H1 (cell line): ENCODE data around the gene C1orf174. TPM values are rescaled to one million over a fixed set of nuclear protein-coding genes. Genes with fewer than 3 reads are reported as not detected.

Experiments
- CTCF ChIA-PET: fragments of 300-600 bp; sonication (Branson Sonifier 250); formaldehyde crosslinking; loops from one replicate; lab custom pipeline; 2021; ENCODE audit not compliant: partially characterized antibody; lab: Charles Lee
- POLR2A ChIA-PET: fragments of 300-600 bp; sonication (Branson Sonifier 250); formaldehyde crosslinking; loops from one replicate; lab custom pipeline; 2021; ENCODE audit warnings: inconsistent platforms; ENCODE audit not compliant: partially characterized antibody; lab: Charles Lee
- DNase-seq, 2 experiments: peaks; one replicate each; pipeline versions ENCODE4 v3.0.0 to v3.0.0-alpha.2; 2010 to 2022; ENCODE audit warnings: low spot score in 2 of 2, low read depth in 1 of 2, mixed read lengths in 1 of 2
- FAIRE-seq: peaks from 2 replicates; lab custom pipeline; 2011; peaks lifted over from hg19 to GRCh38; lab: Jason Lieb, UNC
- H2AFZ ChIP-seq: 2 replicates; pipeline ENCODE4 v1.8.1; 2012; ENCODE audit warnings: low read length, inconsistent platforms
- H2AK5ac ChIP-seq: 2 replicates; pipeline ENCODE4 v1.6.1; 2013; ENCODE audit warnings: low read depth, low read length
- H2BK120ac ChIP-seq: replicated peaks from 2 replicates; pipeline ENCODE3; 2013; ENCODE audit warnings: low read depth, low read length, inconsistent platforms
- H2BK12ac ChIP-seq: 2 replicates; pipeline ENCODE4 v1.6.1; 2013; ENCODE audit warnings: low read depth, low read length
- H2BK15ac ChIP-seq: 2 replicates; pipeline ENCODE4 v1.6.1; 2013; ENCODE audit warnings: low read length
- H2BK20ac ChIP-seq: 2 replicates; pipeline ENCODE4 v1.6.1; 2013; ENCODE audit warnings: low read length
- H2BK5ac ChIP-seq: 2 replicates; pipeline ENCODE4 v1.6.1; 2013; ENCODE audit warnings: low read depth, low read length
- H3K14ac ChIP-seq: 2 replicates; pipeline ENCODE4 v1.6.1; 2013; ENCODE audit warnings: inconsistent platforms; ENCODE audit not compliant: insufficient read length
- H3K18ac ChIP-seq: 2 replicates; pipeline ENCODE4 v1.6.1; 2013; ENCODE audit warnings: low read length; ENCODE audit errors: extremely low read depth
- H3K23ac ChIP-seq: 2 replicates; pipeline ENCODE4 v1.6.1; 2013; ENCODE audit warnings: inconsistent platforms; ENCODE audit not compliant: insufficient read length
- H3K23me2 ChIP-seq: 2 replicates; pipeline ENCODE4 v1.6.1; 2013; ENCODE audit warnings: low read depth, low read length
- H3K27ac ChIP-seq: 2 replicates; pipeline ENCODE4 v1.6.1; 2011; ENCODE audit warnings: low read depth, low read length, inconsistent platforms
- H3K27me3 ChIP-seq, 4 experiments: replicated peaks in 1 of 4; 1 replicate in 1 of 4; 2 replicates in 3 of 4; pipeline versions ENCODE4 v1.6.1 to v1.8.1; 2011 to 2013; ENCODE audit warnings: low read length in 3 of 4, mild to moderate bottlenecking in 3 of 4, inconsistent platforms in 2 of 4, mixed read lengths in 2 of 4, moderate library complexity in 1 of 4; ENCODE audit not compliant: control insufficient read depth in 3 of 4, insufficient read depth in 3 of 4; ENCODE audit errors: extremely low read depth in 1 of 4
- H3K36me3 ChIP-seq, 4 experiments: 2 replicates each; pipeline versions ENCODE4 v1.6.1 to v1.8.1; 2011 to 2013; ENCODE audit warnings: mild to moderate bottlenecking in 4 of 4, low read length in 3 of 4, moderate library complexity in 2 of 4, control low read depth in 1 of 4, inconsistent platforms in 1 of 4; ENCODE audit not compliant: insufficient read depth in 4 of 4, control insufficient read depth in 2 of 4
- H3K4ac ChIP-seq: replicated peaks from 2 replicates; pipeline ENCODE3; 2013; ENCODE audit warnings: low read length, low read depth, mixed read lengths, inconsistent platforms; ENCODE audit not compliant: insufficient read length
- H3K4me1 ChIP-seq, 4 experiments: replicated peaks in 1 of 4; 1 replicate in 1 of 4; 2 replicates in 3 of 4; pipeline versions ENCODE4 v1.6.1 to v1.8.1; 2011 to 2013; ENCODE audit warnings: low read length in 3 of 4, inconsistent platforms in 2 of 4, mixed read lengths in 1 of 4; ENCODE audit not compliant: insufficient read depth in 4 of 4, control insufficient read depth in 3 of 4
- H3K4me2 ChIP-seq, 2 experiments: 2 replicates each; pipeline versions ENCODE4 v1.6.1 to v1.8.1; 2011 to 2013; ENCODE audit warnings: low read depth in 2 of 2, low read length in 2 of 2, control low read depth in 1 of 2, inconsistent platforms in 1 of 2, mild to moderate bottlenecking in 1 of 2; ENCODE audit not compliant: insufficient read depth in 1 of 2
- H3K4me3 ChIP-seq, 4 experiments: fragments of 200-600, 300-600 bp in 1 of 4; sonication (generic), shearing (Covaris generic), sonication (Bioruptor Twin) in 1 of 4; 2 replicates each; pipeline versions ENCODE4 v1.5.1 to v1.8.1; 2011 to 2016; ENCODE audit warnings: low read length in 4 of 4, low read depth in 3 of 4, control low read depth in 2 of 4, inconsistent platforms in 2 of 4, mild to moderate bottlenecking in 2 of 4, mixed read lengths in 1 of 4, moderate library complexity in 1 of 4; ENCODE audit not compliant: insufficient read depth in 2 of 4; ENCODE audit errors: extremely low read depth in 1 of 4
- H3K56ac ChIP-seq: replicated peaks from 2 replicates; pipeline ENCODE3; 2013; ENCODE audit warnings: low read depth, mild to moderate bottlenecking, mixed read lengths, low read length, inconsistent platforms; ENCODE audit not compliant: insufficient read length
- H3K79me1 ChIP-seq: 2 replicates; pipeline ENCODE4 v1.6.1; 2013; ENCODE audit warnings: low read depth, low read length, control low read depth
- H3K79me2 ChIP-seq, 2 experiments: 2 replicates each; pipeline versions ENCODE4 v1.6.1 to v1.8.1; 2012 to 2013; ENCODE audit warnings: low read length in 2 of 2, mild to moderate bottlenecking in 2 of 2, inconsistent platforms in 1 of 2; ENCODE audit not compliant: insufficient read depth in 2 of 2, control insufficient read depth in 1 of 2
- H3K9ac ChIP-seq, 4 experiments: replicated peaks in 1 of 4; 1 replicate in 1 of 4; 2 replicates in 3 of 4; pipeline versions ENCODE4 v1.6.1 to v1.8.1; 2011 to 2013; ENCODE audit warnings: low read depth in 3 of 4, low read length in 3 of 4, control low read depth in 2 of 4, mild to moderate bottlenecking in 2 of 4, moderate library complexity in 2 of 4, inconsistent platforms in 1 of 4; ENCODE audit errors: extremely low read depth in 1 of 4
- H3K9me3 ChIP-seq, 2 experiments: 2 replicates each; pipeline versions ENCODE4 v1.6.1 to v1.8.1; 2012 to 2013; ENCODE audit warnings: mild to moderate bottlenecking in 2 of 2, moderate library complexity in 2 of 2, control low read depth in 1 of 2, inconsistent platforms in 1 of 2, low read depth in 1 of 2, low read length in 1 of 2, mixed read lengths in 1 of 2; ENCODE audit not compliant: insufficient read depth in 2 of 2
- H4K20me1 ChIP-seq, 2 experiments: replicated peaks in 1 of 2; 2 replicates each; pipeline versions ENCODE3 to v1.8.1; 2011 to 2013; ENCODE audit warnings: inconsistent platforms in 2 of 2, low read length in 2 of 2, mild to moderate bottlenecking in 1 of 2; ENCODE audit not compliant: insufficient read depth in 2 of 2, control insufficient read depth in 1 of 2
- H4K5ac ChIP-seq: 2 replicates; pipeline ENCODE4 v1.6.1; 2013; ENCODE audit warnings: low read length, low read depth, mixed read lengths, inconsistent platforms; ENCODE audit not compliant: insufficient read length
- H4K8ac ChIP-seq: 2 replicates; pipeline ENCODE4 v1.8.0; 2013; ENCODE audit warnings: mild to moderate bottlenecking, moderate library complexity, low read length, inconsistent platforms; ENCODE audit not compliant: insufficient read depth; ENCODE audit errors: extremely low read depth
- H4K91ac ChIP-seq: replicated peaks from 2 replicates; pipeline ENCODE3; 2013; ENCODE audit warnings: low read length, mixed read lengths, inconsistent platforms; ENCODE audit not compliant: insufficient read length
- ATF3 ChIP-seq: IDR thresholded peaks from 2 replicates; pipeline ENCODE4 v1.6.1; 2011; ENCODE audit warnings: low read depth, mild to moderate bottlenecking, low read length; ENCODE audit not compliant: insufficient read depth
- HDAC2 ChIP-seq, 2 experiments: fragments of 300-600 bp in 1 of 2; sonication (generic) in 1 of 2; IDR thresholded peaks; 2 replicates each; pipeline ENCODE4 v1.6.1; 2011 to 2012; ENCODE audit warnings: low read depth in 2 of 2, low read length in 2 of 2, mild to moderate bottlenecking in 2 of 2, moderate library complexity in 2 of 2, borderline replicate concordance in 1 of 2, inconsistent platforms in 1 of 2
- JUN ChIP-seq: IDR thresholded peaks from 2 replicates; pipeline ENCODE4 v1.6.1; 2011; ENCODE audit warnings: low read depth, mild to moderate bottlenecking, improper control_type of control experiment, low read length
- JUND ChIP-seq: IDR thresholded peaks from 2 replicates; pipeline ENCODE4 v1.6.1; 2011; ENCODE audit warnings: mild to moderate bottlenecking, improper control_type of control experiment, low read length
- KDM4A ChIP-seq: IDR thresholded peaks from one replicate; pipeline ENCODE4 v1.7.1; 2012; ENCODE audit warnings: low read depth, mild to moderate bottlenecking, moderate library complexity, low read length, inconsistent platforms; ENCODE audit not compliant: severe bottlenecking
- KDM5A ChIP-seq: fragments of 200-600 bp; IDR thresholded peaks from 2 replicates; pipeline ENCODE4 v1.7.1; 2012; ENCODE audit warnings: mild to moderate bottlenecking, low read length, inconsistent platforms, mixed read lengths
- POLR2A ChIP-seq, 2 experiments: IDR thresholded peaks; 1 replicate in 1 of 2; 2 replicates in 1 of 2; pipeline ENCODE4 v1.6.1; 2011; ENCODE audit warnings: low read depth in 2 of 2, low read length in 2 of 2, mild to moderate bottlenecking in 2 of 2; ENCODE audit errors: control extremely low read depth in 1 of 2
- RAD21 ChIP-seq, 2 experiments: IDR thresholded peaks in 1 of 2; conservative IDR thresholded peaks in 1 of 2; 2 replicates each; pipeline ENCODE4 v1.6.1; 2011; ENCODE audit warnings: low read depth in 2 of 2, low read length in 2 of 2, improper control_type of control experiment in 1 of 2, inconsistent platforms in 1 of 2, mild to moderate bottlenecking in 1 of 2, moderate library complexity in 1 of 2
- TAF7 ChIP-seq: optimal IDR thresholded peaks from 2 replicates; pipeline ENCODE3; 2011; ENCODE audit warnings: low read depth, mild to moderate bottlenecking, inconsistent platforms, low read length, moderate library complexity, borderline replicate concordance
- ZNF274 ChIP-seq: IDR thresholded peaks from 2 replicates; pipeline ENCODE4 v1.7.0; 2012; ENCODE audit warnings: low read length, borderline replicate concordance; ENCODE audit errors: extremely low read depth
- WGBS, 2 experiments: shearing (Covaris generic) in 1 of 2; methylation state at CpG; one replicate each; pipeline versions ENCODE4 v1.1.6 to v1.1.7; 2013 to 2015; ENCODE audit warnings: low lambda C conversion rate in 2 of 2, mixed read lengths in 2 of 2, inconsistent platforms in 1 of 2, low coverage in 1 of 2, missing lambda C conversion rate in 1 of 2; ENCODE audit not compliant: insufficient replicate concordance in 2 of 2, insufficient coverage in 1 of 2, insufficient read length in 1 of 2; ENCODE audit errors: extremely low coverage in 1 of 2, missing lambda C conversion rate in 1 of 2; 5-methylcytosine and 5-hydroxymethylcytosine counted together
- polyA plus RNA-seq, 7 experiments: library from polyadenylated mRNA; depleted of rRNA in 3 of 7; stranded (reverse) in 5 of 7; unstranded in 2 of 7; fragments of >200 nt in 5 of 7; fragments of 200-250 nt in 2 of 7; gene quantifications; 1 replicate in 5 of 7; 2 replicates in 1 of 7; 4 replicates in 1 of 7; pipeline versions ENCODE4 v1.2.1 to v1.2.3, GENCODE V29; 2011 to 2013; ENCODE audit warnings: missing spikeins in 2 of 7, mixed read lengths in 2 of 7
- total RNA-seq: library from RNA; stranded (reverse); fragmentation: NEBNext Ultra II Directional; extraction: Animal tissue kit (Norgen Biotek cat#: 25700); gene quantifications from 2 replicates; pipeline ENCODE4 v1.2.1, GENCODE V29; 2021

The C1orf174 gene
- total and polyA plus RNA-seq, 2 of the 8 experiments (the other 6 are each of a cell fraction or from before 2014, with no cell fraction given), result 28.4 to 32.4 TPM

GRCh38 chr1:3940081-3940753, 40.1 kb upstream of the C1orf174 start:
- Histone ChIP-seq H3K23ac (no peak overlapping the region), H2BK5ac (no peak overlapping the region), H3K23me2 (no peaks in the 10 kb centered on the region), H3K27ac (no peak overlapping the region), H4K91ac (no peak overlapping the region), H3K79me1 (no peaks in the 10 kb centered on the region), H3K4ac (no peak overlapping the region), H2BK20ac (no peak overlapping the region), H2BK120ac (no peak overlapping the region), H3K56ac (no peak overlapping the region), H2BK12ac (0 out of 2 replicates have a peak overlapping the region, but pooled peaks have one; percentile 17), H3K79me2 (no peaks in the 10 kb centered on the region), H3K4me3 (no peak overlapping the region), H3K4me2 (no peak overlapping the region), H3K18ac (no peak overlapping the region), H4K8ac (no peak overlapping the region; the same call in 1 of the 2 replicates), H4K5ac (no peak overlapping the region), H3K9ac (no peak overlapping the region), H3K36me3 (no peaks in the 10 kb centered on the region), H3K9me3 (peaks cover 0 to 8% of the 10 kb centered on the region in 2 experiments; a peak in 3 of 4 replicates), H2BK15ac (no peak overlapping the region), H3K14ac (no peak overlapping the region), H4K20me1 (peaks cover 0 to 2% of the 10 kb centered on the region in 2 experiments), H2AK5ac (no peak overlapping the region), H3K27me3 (no peaks in the 10 kb centered on the region; a peak in 1 of 7 replicates), H3K4me1 (peaks cover 0 to 2% (median 0%) of the 10 kb centered on the region in 4 experiments; a peak in 2 of 7 replicates), H2AFZ (no peak overlapping the region)
- POLR2A ChIA-PET, result no interaction called here
- WGBS, 2 experiments, result 85% methylated on average over 15 of the region's 15 CpGs; no CpG with 5 or more reads in 1 of the 2 experiments
- CTCF ChIA-PET, result no interaction called here
- FAIRE-seq (no peak), DNase-seq (no peak)
- no peak for TF ChIP-seq TAF7
- no peak for TF ChIP-seq ATF3
- no peak for TF ChIP-seq POLR2A (IDR thresholded peaks at IDR 0.05; ENCODE audit: control extremely low read depth in 1 of 2, low read depth in 2 of 2, low read length in 2 of 2)
- TF ChIP-seq RAD21 (IDR thresholded peaks at IDR 0.05 in 1 of 2, conservative IDR thresholded peaks at IDR 0.05 in 1 of 2; ENCODE audit: low read depth in 2 of 2, low read length in 2 of 2), result no peak
- no peak for TF ChIP-seq ZNF274
- TF ChIP-seq KDM4A, result no peak
- TF ChIP-seq HDAC2 (IDR thresholded peaks at IDR 0.05; ENCODE audit: borderline replicate concordance in 1 of 2, low read depth in 2 of 2, low read length in 2 of 2), result no peak
- TF ChIP-seq JUND, result no peak
- TF ChIP-seq JUN, result no peak
- no peak for TF ChIP-seq KDM5A
